ENCODE results near the gene KLHL40. TPM values are rescaled to one million over a fixed set of nuclear protein-coding genes. Genes with fewer than 3 reads are reported as not detected.

KLHL40 gene
- total and polyA plus RNA-seq, 5 donors: 0.09 to 1.6 (median 0.29) TPM

- H3K4me1 ChIP-seq (ENCODE audit: control insufficient read depth, insufficient read depth, low read length): no peaks in the 10 kb centered on the region
- intact Hi-C loops (cut with DNase I): loop anchor here in 1 of 4 donors (5.0 kb wide), 1 partner anchor 42 kb away; no protein-coding TSS in a partner anchor
- H3K4me3 ChIP-seq (ENCODE audit: low read length): peak overlapping the region; percentile 36
- ATAC-seq (no peak), DNase-seq (peak in 1 of 3 donors; percentile 48)
- peak overlapping the region; percentile 93 for H3K27ac ChIP-seq (ENCODE audit: low read length)
- H3K9me3 ChIP-seq (ENCODE audit: control insufficient read depth, low read length): no peaks in the 10 kb centered on the region
- no peaks in the 10 kb centered on the region for H3K27me3 ChIP-seq (ENCODE audit: control insufficient read depth, insufficient read depth)
- WGBS: 59% methylated on average over 15 of the region's 15 CpGs
Measured at GRCh38 chr3:42700366-42701288, 15.3 kb downstream of the KLHL40 start.

DNA sequence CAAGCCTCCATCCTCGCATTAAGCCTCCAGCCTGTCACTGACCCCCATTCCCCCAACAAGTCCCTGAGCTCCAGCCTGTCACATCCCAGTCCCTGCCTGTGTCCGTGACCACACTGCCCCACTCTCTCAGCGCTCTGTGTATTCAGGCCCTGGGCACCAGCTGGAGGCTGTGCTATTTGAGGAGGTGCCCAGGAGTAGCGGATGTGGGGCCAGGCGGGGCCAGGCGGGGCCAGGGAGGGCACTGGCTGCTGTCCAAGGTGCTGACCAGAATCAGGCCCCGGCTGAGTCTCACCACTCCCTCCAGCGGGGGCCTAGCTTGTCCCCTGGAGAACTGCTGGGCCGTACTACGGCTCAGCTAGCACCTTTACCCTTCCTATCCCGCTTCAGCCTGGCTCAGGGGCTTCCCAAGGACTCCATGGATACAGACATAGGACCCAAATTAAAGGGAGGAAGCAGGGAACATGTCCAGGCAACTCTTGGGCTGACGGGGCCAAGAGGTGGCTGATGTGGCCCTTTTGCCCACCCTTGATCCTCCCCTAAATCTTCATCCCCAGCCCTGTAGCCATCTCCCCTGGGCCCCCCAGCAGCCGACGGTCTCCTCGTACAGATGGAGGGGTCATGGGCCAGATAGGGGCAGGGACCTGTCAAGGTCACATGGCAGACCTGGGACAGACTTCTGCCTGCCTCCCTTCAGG is 16.2 kb downstream of the KLHL40 start:
- Histone ChIP-seq H3K27ac (ENCODE audit: low read length) (peak overlapping the region; percentile 97), H3K9me3 (ENCODE audit: control insufficient read depth, low read length) (no peaks in the 10 kb centered on the region), H3K4me1 (ENCODE audit: control insufficient read depth, insufficient read depth, low read length) (no peaks in the 10 kb centered on the region), H3K4me3 (ENCODE audit: low read length) (peak overlapping the region; percentile 47), H3K27me3 (ENCODE audit: control insufficient read depth, insufficient read depth) (no peaks in the 10 kb centered on the region)
- WGBS: 24% methylated on average over 15 of the region's 15 CpGs
- peak; percentile 73 to 91 (median 90) for DNase-seq
- peak; percentile 67 to 72 for ATAC-seq
- intact Hi-C loops (cut with DNase I): loop anchor here in 1 of 4 donors (5.0 kb wide), 1 partner anchor 41 kb away; no protein-coding TSS in a partner anchor

GRCh38 chr3:42702066-42702951 is 17.0 kb downstream of the KLHL40 start, which contains the start of gene HHATL:
Gene HHATL, minus strand, starts transcription at chr3:42702798. Its CDS starts 1,972 bp downstream, at chr3:42700826.
- ATAC-seq: peak; percentile 72 to 79
- intact Hi-C loops (cut with DNase I): loop anchor here in 1 of 4 donors (5.0 kb wide), 1 partner anchor 40 kb away; no protein-coding TSS in a partner anchor
- peak within 1 kb of the TSS; percentile 47 for H3K4me3 ChIP-seq (ENCODE audit: low read length)
- H3K9me3 ChIP-seq (ENCODE audit: control insufficient read depth, low read length): no peaks in the 10 kb centered on the region
- 39% methylated on average over 21 of the region's 21 CpGs for WGBS
- peak within 1 kb of the TSS; percentile 97 for H3K27ac ChIP-seq (ENCODE audit: low read length)
- H3K27me3 ChIP-seq (ENCODE audit: control insufficient read depth, insufficient read depth): no peaks in the 10 kb centered on the region
- H3K4me1 ChIP-seq (ENCODE audit: control insufficient read depth, insufficient read depth, low read length): no peaks in the 10 kb centered on the region
- DNase-seq: peak; percentile 70 to 89 (median 86)

- H3K4me3 ChIP-seq (ENCODE audit: low read length): no peak overlapping the region
- 70% methylated on average over 6 of the region's 6 CpGs for WGBS
- intact Hi-C loops (cut with DNase I): loop anchor here in 1 of 4 donors (5.0 kb wide), 1 partner anchor 39 kb away; no protein-coding TSS in a partner anchor
- no peaks in the 10 kb centered on the region for H3K27me3 ChIP-seq (ENCODE audit: control insufficient read depth, insufficient read depth)
- DNase-seq: peak in 1 of 3 donors; percentile 28
- H3K4me1 ChIP-seq (ENCODE audit: control insufficient read depth, insufficient read depth, low read length): no peaks in the 10 kb centered on the region
- H3K9me3 ChIP-seq (ENCODE audit: control insufficient read depth, low read length): no peaks in the 10 kb centered on the region
- peak overlapping the region; percentile 94 for H3K27ac ChIP-seq (ENCODE audit: low read length)
- no peak for ATAC-seq
Measured at GRCh38 chr3:42702982-42703694, 17.8 kb downstream of the KLHL40 start.

DNA sequence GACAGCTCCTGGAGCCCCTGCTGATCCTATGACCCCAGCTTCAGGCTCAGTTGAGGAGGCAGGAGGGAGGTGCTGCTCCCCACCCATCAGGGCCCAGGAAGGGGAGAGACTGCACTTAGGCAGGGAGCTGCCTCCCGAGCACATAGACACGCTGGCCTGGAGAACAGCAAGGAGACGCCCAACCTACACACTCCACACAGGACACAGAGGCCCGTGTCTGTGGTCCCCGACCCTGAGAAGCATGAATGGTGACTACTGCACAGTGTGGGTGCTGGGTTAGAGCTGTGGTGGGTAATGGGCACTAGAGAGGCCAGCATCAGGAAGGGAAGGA is 18.3 kb downstream of the KLHL40 start:
- intact Hi-C loops (cut with DNase I): loop anchor here in 1 of 4 donors (5.0 kb wide), 1 partner anchor 39 kb away; no protein-coding TSS in a partner anchor
- DNase-seq: peak in 1 of 3 donors; percentile 34
- WGBS: 59% methylated on average over 5 of the region's 5 CpGs
- Histone ChIP-seq H3K27me3 (ENCODE audit: control insufficient read depth, insufficient read depth) (no peaks in the 10 kb centered on the region), H3K4me3 (ENCODE audit: low read length) (no peak overlapping the region), H3K9me3 (ENCODE audit: control insufficient read depth, low read length) (no peaks in the 10 kb centered on the region), H3K4me1 (ENCODE audit: control insufficient read depth, insufficient read depth, low read length) (no peaks in the 10 kb centered on the region), H3K27ac (ENCODE audit: low read length) (peak overlapping the region; percentile 94)
- no peak for ATAC-seq

GRCh38 chr3:42704136-42704841 is 19.0 kb downstream of the KLHL40 start:
- WGBS: 72% methylated on average over 8 of the region's 8 CpGs
- intact Hi-C loops (cut with DNase I): loop anchor here in 1 of 4 donors (5.0 kb wide), 1 partner anchor 38 kb away; no protein-coding TSS in a partner anchor
- ATAC-seq (no peak), DNase-seq (peak in 1 of 3 donors; percentile 65)
- Histone ChIP-seq H3K9me3 (ENCODE audit: control insufficient read depth, low read length) (no peaks in the 10 kb centered on the region), H3K4me1 (ENCODE audit: control insufficient read depth, insufficient read depth, low read length) (no peaks in the 10 kb centered on the region), H3K4me3 (ENCODE audit: low read length) (no peak overlapping the region), H3K27ac (ENCODE audit: low read length) (peak overlapping the region; percentile 94), H3K27me3 (ENCODE audit: control insufficient read depth, insufficient read depth) (no peaks in the 10 kb centered on the region)

- intact Hi-C loops (cut with DNase I): no loop called here
- no peak overlapping the region for H3K4me3 ChIP-seq (ENCODE audit: low read length)
- DNase-seq (peak in 1 of 3 donors; percentile 35), ATAC-seq (no peak)
- WGBS: 79% methylated on average over 7 of the region's 7 CpGs
- H3K27me3 ChIP-seq (ENCODE audit: control insufficient read depth, insufficient read depth): no peaks in the 10 kb centered on the region
- no peaks in the 10 kb centered on the region for H3K9me3 ChIP-seq (ENCODE audit: control insufficient read depth, low read length)
- peak overlapping the region; percentile 18 for H3K27ac ChIP-seq (ENCODE audit: low read length)
- no peaks in the 10 kb centered on the region for H3K4me1 ChIP-seq (ENCODE audit: control insufficient read depth, insufficient read depth, low read length)
Measured at GRCh38 chr3:42705058-42705767, 19.9 kb downstream of the KLHL40 start.

- 64% methylated on average over 10 of the region's 10 CpGs for WGBS
- DNase-seq (peak in 1 of 3 donors; percentile 31), ATAC-seq (no peak)
- Histone ChIP-seq H3K4me1 (ENCODE audit: control insufficient read depth, insufficient read depth, low read length) (no peaks in the 10 kb centered on the region), H3K9me3 (ENCODE audit: control insufficient read depth, low read length) (no peaks in the 10 kb centered on the region), H3K4me3 (ENCODE audit: low read length) (no peak overlapping the region), H3K27ac (ENCODE audit: low read length) (peak overlapping the region; percentile 49), H3K27me3 (ENCODE audit: control insufficient read depth, insufficient read depth) (no peaks in the 10 kb centered on the region)
- intact Hi-C loops (cut with DNase I): no loop called here
Measured at GRCh38 chr3:42705962-42706585, 20.7 kb downstream of the KLHL40 start.
